Measurements from ENCODE around the gene DCUN1D3.
"Not testable (repeated sequence)": the region's sequence is repeated elsewhere in the genome, so short reads cannot be mapped to it uniquely, and the experiment has no call there.

Gene DCUN1D3, protein sequence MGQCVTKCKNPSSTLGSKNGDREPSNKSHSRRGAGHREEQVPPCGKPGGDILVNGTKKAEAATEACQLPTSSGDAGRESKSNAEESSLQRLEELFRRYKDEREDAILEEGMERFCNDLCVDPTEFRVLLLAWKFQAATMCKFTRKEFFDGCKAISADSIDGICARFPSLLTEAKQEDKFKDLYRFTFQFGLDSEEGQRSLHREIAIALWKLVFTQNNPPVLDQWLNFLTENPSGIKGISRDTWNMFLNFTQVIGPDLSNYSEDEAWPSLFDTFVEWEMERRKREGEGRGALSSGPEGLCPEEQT

DNA sequence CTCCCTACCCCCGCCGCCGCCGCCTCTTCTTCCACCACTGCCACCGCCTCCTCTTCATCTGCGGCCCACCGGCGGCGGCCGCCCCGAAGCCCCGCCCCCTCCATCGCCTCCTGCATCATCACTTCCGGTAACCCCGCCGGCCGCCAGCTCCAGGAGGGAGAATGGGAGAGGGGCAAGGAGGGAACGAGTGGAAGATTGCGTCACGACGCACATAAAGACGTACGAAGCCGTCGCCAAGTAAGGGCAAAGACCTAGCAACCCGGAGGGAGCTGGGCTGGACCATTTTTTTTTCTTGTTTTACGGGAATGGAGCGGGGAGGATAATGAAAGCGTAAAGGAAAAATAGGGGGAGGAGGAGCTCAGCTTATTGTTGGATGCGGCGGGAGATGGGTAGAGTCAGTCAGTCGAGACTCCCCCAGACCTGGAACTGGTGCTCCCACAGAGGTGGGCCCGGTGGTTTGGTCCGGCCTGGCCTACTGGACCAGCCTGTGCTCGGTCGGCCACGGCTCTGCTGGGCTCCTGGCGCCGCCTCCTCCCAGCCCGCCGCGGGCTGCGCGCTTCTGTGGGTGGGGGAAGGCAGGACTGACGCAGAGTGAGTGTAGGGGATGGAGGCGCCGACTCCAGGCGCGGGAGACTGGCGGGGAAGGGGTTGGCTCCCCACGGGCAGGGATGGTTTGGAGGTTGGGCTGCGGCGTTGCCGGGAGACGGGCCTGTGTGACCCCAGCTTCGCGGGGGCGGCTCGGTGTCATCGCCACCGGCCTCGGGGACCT is at the start of gene DCUN1D3, which contains the start of gene LYRM1:
TSS of gene DCUN1D3 (minus strand) at position 60 of the 769 bp plus-strand sequence. CDS start 37,820 bp downstream, outside the sequence.
TSS of gene LYRM1 (plus strand) at position 473 of the 769 bp plus-strand sequence. CDS start 14,785 bp downstream, outside the sequence.
- peak; percentile 43 to 68 (median 62) for DNase-seq

- no peak for DNase-seq
These were observed 49.5 kb upstream of the DCUN1D3 start for GRCh38 chr16:20949660-20950059.

- DNase-seq: no peak
These were observed 48.3 kb upstream of the DCUN1D3 start for GRCh38 chr16:20948444-20948843.

GRCh38 chr16:20946015-20946629 is 46.0 kb upstream of the DCUN1D3 start:
- DNase-seq: no peak

DNA sequence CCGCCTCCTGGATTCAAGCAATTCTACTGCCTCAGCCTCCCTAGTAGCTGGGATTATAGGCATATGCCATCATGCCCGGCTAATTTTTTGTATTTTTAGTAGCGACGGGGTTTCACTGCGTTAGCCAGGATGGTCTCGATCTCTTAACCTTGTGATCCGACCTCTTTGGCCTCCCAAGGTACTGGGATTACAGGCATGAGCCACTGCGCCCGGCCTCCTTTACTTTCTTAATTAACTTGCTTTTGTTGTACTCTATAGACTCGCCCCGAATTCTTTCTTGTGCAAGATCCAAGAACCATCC is 45.4 kb upstream of the DCUN1D3 start:
- DNase-seq: not testable (repeated sequence)

DNA sequence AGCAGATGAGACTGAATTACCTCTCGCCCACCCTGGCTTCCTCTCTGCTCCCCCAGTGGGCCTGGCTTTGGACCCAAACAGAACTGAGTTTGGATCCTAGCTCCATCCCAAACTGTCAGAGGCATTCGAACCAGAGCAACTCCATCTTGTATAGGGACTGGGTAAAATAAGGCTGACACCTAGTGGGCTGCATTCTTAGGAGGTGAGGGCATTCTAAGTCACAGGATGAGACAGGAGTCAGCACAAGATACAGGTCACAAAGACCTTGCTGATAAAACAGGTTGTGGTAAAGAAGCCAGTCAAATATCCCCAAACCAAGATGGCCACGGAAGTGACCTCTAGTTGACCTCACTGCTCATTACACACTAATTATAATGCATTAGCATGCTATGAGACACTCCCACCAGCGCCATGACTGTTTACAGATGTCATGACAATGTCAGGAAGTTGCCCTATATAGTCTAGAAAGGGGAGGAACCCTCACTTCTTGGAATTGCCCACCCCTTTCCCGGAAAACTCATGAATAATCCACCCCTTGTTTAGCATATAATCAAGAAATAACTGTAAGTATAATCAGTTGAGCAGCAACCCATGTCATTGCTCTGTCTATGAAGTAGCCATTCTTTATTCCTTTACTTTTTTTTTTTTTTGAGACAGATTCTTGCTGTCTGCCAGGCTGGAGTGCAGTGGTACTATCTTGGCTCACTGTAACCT is 44.9 kb upstream of the DCUN1D3 start:
- no peak for DNase-seq

DNA sequence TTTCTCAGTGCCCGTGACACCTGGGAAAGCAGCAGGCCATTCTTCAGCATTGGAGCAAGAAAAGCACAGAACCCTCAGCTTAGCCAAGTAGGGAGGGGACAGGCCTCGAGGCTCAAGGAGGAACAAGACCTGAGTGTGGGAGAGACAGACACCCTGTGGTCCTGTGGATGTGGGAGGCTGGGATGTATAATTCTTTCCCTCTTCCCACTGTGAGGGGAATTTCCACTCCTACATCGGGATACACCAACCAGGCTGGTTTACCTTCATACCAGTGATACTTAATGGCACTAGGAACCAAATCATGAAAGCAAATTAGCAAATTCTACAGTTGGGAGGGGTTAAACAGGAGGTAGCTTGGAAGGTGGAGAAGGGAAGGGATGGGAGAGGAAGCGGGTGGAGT is 42.1 kb upstream of the DCUN1D3 start:
- no peak for DNase-seq

GRCh38 chr16:20941636-20941926 is 41.4 kb upstream of the DCUN1D3 start:
- no peak for DNase-seq

DNA sequence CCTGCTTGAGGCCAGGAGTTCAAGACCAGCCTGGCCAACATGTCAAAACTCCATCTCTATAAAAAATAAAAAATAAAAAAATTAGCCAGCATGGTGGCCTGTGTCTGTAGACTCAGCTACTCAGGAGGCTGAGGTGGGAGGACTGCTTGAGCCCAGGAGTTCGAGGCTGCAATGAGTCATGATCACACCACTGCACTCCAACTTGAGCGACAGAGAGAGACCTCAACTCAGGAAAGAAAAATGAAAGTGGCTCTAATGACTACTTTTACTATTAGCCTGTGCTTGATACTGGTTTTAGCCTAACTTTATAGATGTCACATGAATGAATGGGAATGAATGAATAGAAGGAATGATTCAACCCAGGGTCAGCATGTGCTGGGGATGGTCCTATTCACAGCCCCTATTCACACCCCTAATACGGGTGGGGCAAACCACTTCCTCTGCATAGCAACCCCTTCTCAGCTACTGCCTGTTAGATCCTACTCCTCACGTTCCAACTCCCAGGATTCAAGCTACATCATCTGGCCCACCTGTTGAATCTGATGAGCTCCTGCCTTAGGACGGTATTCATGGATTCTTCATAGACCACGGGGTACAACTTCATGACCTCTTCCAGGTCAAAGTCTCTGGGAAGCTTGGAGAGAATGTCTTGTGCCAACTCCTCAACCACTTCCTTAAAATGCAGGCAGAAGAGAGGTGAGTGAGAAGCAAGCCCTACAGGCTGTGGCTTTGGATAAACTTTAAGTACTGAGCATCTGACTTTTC is 40.9 kb upstream of the DCUN1D3 start:
- DNase-seq: no peak

DNA sequence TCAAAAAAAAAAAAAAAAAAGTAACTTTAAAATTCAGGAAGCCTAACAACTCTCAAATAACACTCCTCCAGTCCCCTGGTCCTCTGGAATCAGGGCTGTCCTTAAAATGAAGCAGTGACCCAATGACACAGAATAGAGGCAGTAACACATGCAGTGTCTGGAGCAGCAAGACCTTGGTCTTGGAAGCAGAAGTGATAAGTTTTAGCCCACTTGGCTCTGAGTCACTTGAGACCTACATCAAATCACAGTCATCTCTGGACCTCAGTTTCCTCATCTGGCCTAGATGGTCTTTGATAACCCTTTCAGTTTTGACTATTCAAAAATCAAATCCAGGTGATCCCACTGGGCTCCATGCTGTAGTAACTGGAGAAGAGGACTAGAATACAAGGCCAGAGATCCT is 39.5 kb upstream of the DCUN1D3 start:
- no peak for DNase-seq

DNA sequence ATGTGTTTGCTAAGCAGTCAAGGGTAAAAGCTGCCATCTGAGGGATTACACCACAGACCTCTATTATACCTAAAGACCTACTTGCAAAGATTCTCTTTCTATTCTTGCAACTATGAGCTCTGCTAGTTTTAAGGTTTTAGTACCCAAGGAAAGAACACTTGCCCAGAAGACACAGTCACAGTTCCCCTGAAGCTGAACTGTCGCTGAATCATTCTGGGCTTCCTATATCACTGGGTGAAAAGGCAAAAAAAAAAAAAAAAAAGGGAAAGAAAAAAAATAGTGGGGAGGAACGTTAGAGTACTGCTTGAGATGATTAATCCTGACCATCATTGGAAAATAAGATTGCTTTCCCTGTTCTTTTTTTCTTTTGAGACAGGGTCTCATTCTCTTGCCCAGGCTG is 38.3 kb upstream of the DCUN1D3 start:
- DNase-seq: no peak

GRCh38 chr16:20937736-20938135 is 37.6 kb upstream of the DCUN1D3 start:
- no peak for DNase-seq

- DNase-seq: no peak
These were observed 33.4 kb upstream of the DCUN1D3 start for GRCh38 chr16:20933589-20933988.

DNA sequence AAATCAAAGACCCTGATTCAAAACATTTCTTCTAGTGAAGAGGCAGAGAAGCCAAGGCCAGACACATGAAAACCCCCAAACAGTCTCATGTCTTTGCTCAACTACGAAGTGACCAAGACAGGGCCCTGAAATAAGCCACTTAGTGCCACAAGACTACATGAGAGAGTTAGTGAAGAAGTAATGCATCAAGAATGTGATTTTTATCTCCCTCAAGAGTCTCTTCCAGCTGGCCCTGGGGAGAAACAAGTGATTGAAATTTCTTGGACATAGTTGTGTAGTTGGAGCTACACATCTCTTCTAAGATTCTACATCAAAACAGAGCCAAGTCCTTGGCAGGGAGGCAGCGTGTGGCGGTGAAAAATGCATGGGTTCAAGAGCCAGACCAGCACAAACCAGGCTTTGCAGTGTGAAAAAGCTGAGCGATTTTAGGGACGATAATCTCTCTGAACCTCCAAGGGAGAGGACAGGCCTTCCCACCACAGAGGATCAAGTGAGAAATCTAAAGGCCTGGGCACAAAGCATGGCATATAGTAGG is 31.0 kb upstream of the DCUN1D3 start:
- DNase-seq: no peak

DNA sequence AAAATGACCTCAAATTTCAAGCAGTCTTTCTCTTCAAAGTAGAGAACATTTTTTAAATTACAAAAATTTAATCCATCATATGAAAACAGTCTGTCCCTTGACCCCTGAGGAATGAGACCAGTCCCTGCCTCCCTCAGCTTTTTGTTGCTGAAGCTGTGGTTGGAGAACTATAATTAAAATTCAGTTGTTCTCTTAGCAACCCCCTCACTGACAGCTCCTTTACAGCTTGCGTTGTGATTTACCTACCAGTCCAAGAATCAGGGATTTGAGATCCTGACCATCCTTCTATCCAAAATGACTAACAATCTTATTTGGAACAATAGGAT is 30.2 kb upstream of the DCUN1D3 start:
- DNase-seq: no peak

DNA sequence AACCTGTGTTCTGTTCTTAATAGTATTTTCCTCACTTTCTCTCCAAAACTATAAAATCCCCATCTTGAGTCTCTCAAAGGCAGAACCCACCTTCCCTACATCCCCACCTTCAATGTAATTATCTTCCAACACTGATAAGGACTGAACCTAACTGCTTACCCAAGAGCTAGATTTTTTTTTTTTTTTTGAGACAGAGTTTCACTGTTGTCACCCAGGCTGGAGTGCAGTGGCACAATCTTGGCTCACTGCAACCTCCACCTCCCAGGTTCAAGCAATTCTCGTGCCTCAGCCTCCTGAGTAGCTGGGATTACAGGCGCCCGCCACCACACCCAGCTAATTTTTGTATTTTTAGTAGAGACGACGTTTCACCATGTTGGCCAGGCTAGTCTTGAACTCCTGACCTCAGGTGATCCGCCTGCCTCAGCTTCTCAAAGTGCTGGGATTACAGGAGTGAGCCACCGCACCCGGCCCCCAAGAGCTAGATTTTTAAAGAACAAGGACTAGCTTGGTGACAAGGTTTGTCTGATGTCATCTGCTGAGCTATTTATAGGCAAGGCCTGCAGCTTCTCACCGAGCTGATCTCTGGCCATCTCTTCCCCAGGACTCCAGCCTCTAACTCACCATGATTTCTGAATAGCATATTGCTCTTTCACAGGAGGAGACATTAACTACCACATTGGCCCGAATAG is 29.7 kb upstream of the DCUN1D3 start:
- DNase-seq: not testable (repeated sequence)

- no peak for DNase-seq
These were observed 28.7 kb upstream of the DCUN1D3 start for GRCh38 chr16:20928774-20929411.

DNA sequence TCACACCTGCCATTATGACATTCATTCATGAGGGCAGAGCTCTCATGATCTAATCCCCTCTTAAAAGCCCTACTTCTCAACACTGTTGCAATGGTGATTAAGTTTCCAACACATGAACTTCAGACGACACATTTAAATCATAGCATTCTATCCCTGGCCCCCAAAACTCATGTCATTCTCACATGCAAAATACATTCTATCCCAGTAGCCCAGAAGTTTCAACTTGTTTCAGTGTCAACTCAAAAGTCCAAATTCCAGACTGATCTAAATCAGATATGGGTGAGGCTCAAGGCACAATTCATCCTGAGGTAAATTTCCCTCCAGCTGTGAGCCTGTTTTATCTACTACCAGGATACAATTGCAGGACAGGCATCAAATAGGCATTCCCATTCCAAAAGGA is 25.6 kb upstream of the DCUN1D3 start:
- DNase-seq: no peak

- DNase-seq: no peak
These were observed 23.7 kb upstream of the DCUN1D3 start for GRCh38 chr16:20923876-20924275.

DNA sequence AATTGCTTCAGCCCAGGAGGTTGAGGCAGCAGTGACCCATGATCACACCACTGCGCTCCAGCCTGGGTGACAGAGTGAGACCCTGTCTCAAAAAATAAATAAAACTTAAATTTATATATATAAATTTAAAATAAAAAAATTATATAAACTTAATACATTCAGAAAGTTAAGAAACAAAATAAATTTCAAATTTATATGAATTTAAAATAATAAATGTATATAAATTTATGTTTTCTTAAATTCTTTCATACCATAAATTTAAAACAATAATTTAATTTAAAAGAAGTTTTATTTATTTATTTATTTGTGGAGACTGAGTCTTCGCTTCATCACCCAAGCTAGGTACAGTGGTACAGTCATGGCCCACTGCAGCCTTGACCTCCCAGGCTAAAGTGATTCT is 20.6 kb upstream of the DCUN1D3 start:
- no peak for DNase-seq

- DNase-seq: no peak
These were observed 19.9 kb upstream of the DCUN1D3 start for GRCh38 chr16:20920091-20920490.

All from activated naive CD4-positive, alpha-beta T cell (primary cell).